IMR-90 (cell line): ENCODE measurements around the gene STX5. TPM values are rescaled to one million over a fixed set of nuclear protein-coding genes. Genes with fewer than 3 reads are reported as not detected.

Experiments used
- ATAC-seq: fragments of 200-7000 bp; cut with Tn5 transposase; 2 replicates; pipeline ENCODE4 v1.9.1; 2020; ENCODE audit warnings: low read depth, mild to moderate bottlenecking, moderate library complexity
- BruUV-seq: library from RNA; stranded (reverse); fragments of 400-500 nt; replicated peaks from 2 replicates; lab custom pipeline; 2021; lab: Mats Ljungman, UMichigan
- CTCF ChIA-PET: fragments of 300-600 bp; formaldehyde crosslinking; extraction: SDS; loops from one replicate; lab custom pipeline; 2021; ENCODE audit warnings: antibody characterized with exemption; lab: Yijun Ruan, JAX
- POLR2A ChIA-PET: fragments of 300-600 bp; sonication (Branson Sonifier 250); formaldehyde crosslinking; loops from one replicate; lab custom pipeline; 2022; ENCODE audit warnings: antibody characterized with exemption; ENCODE audit not compliant: unreplicated experiment; lab: Charles Lee
- DNase-seq: peaks from one replicate; pipeline ENCODE4 v3.0.0; 2013
- H2AFZ ChIP-seq: replicated peaks from 2 replicates; pipeline ENCODE3; 2013; ENCODE audit warnings: low read length, mild to moderate bottlenecking; ENCODE audit not compliant: poor library complexity
- H2AK5ac ChIP-seq: 2 replicates; pipeline ENCODE4 v1.6.1; 2013; ENCODE audit warnings: low read depth, low read length, inconsistent platforms
- H2AK9ac ChIP-seq: replicated peaks from 2 replicates; pipeline ENCODE3; 2013; ENCODE audit warnings: mild to moderate bottlenecking, low read depth, low read length, moderate library complexity; ENCODE audit not compliant: poor library complexity
- H2BK120ac ChIP-seq: 2 replicates; pipeline ENCODE4 v1.6.1; 2013; ENCODE audit warnings: low read depth, low read length, inconsistent platforms
- H2BK15ac ChIP-seq: 3 replicates; pipeline ENCODE4 v1.6.1; 2013; ENCODE audit warnings: low read depth, low read length, inconsistent platforms
- H2BK20ac ChIP-seq: 2 replicates; pipeline ENCODE4 v1.6.1; 2013; ENCODE audit warnings: low read depth, mild to moderate bottlenecking, inconsistent platforms, low read length, moderate library complexity
- H2BK5ac ChIP-seq: 2 replicates; pipeline ENCODE4 v1.6.1; 2013; ENCODE audit warnings: mild to moderate bottlenecking, low read depth, low read length, inconsistent platforms; ENCODE audit not compliant: poor library complexity, severe bottlenecking
- H3K14ac ChIP-seq: replicated peaks from 2 replicates; pipeline ENCODE4 v1.6.1; 2013; ENCODE audit warnings: low read depth, low read length, inconsistent platforms
- H3K18ac ChIP-seq: 2 replicates; pipeline ENCODE4 v1.6.1; 2013; ENCODE audit warnings: low read depth, low read length, control low read depth
- H3K23ac ChIP-seq: 2 replicates; pipeline ENCODE4 v1.6.1; 2013; ENCODE audit warnings: low read depth, low read length, inconsistent platforms
- H3K27ac ChIP-seq: 2 replicates; pipeline ENCODE4 v1.5.1; 2013; ENCODE audit warnings: mild to moderate bottlenecking, control low read depth, low read length; ENCODE audit not compliant: insufficient read depth
- H3K27me3 ChIP-seq: 2 replicates; pipeline ENCODE4 v1.6.1; 2013; ENCODE audit warnings: low read length; ENCODE audit not compliant: control insufficient read depth, insufficient read depth
- H3K36me3 ChIP-seq: 2 replicates; pipeline ENCODE4 v1.6.1; 2013; ENCODE audit warnings: low read length, mixed read lengths; ENCODE audit not compliant: control insufficient read depth, insufficient read depth
- H3K4ac ChIP-seq: 2 replicates; pipeline ENCODE4 v1.6.1; 2013; ENCODE audit warnings: low read depth, low read length, inconsistent platforms
- H3K4me1 ChIP-seq: 2 replicates; pipeline ENCODE4 v1.6.1; 2013; ENCODE audit warnings: low read length, mixed read lengths; ENCODE audit not compliant: control insufficient read depth, insufficient read depth
- H3K4me2 ChIP-seq: 2 replicates; pipeline ENCODE4 v1.6.1; 2013; ENCODE audit warnings: low read depth, mild to moderate bottlenecking, control low read depth, low read length, moderate library complexity
- H3K4me3 ChIP-seq: 2 replicates; pipeline ENCODE4 v1.5.1; 2013; ENCODE audit warnings: low read depth, mild to moderate bottlenecking, control low read depth, low read length, moderate library complexity; ENCODE audit not compliant: insufficient read depth
- H3K56ac ChIP-seq: 2 replicates; pipeline ENCODE4 v1.6.1; 2013; ENCODE audit warnings: low read length, inconsistent platforms; ENCODE audit not compliant: insufficient read depth; ENCODE audit errors: extremely low read depth
- H3K79me1 ChIP-seq, 2 experiments: 2 replicates each; pipeline ENCODE4 v1.6.1; 2013; ENCODE audit warnings: low read length in 2 of 2, inconsistent platforms in 1 of 2, low read depth in 1 of 2
- H3K9ac ChIP-seq: 2 replicates; pipeline ENCODE4 v1.6.1; 2013; ENCODE audit warnings: low read depth, low read length, control low read depth
- H3K9me1 ChIP-seq: 2 replicates; pipeline ENCODE4 v1.6.1; 2013; ENCODE audit warnings: low read length, inconsistent platforms; ENCODE audit not compliant: insufficient read depth
- H3K9me3 ChIP-seq: 2 replicates; pipeline ENCODE4 v1.6.1; 2013; ENCODE audit warnings: low read length; ENCODE audit not compliant: control insufficient read depth, insufficient read depth
- H4K20me1 ChIP-seq: 2 replicates; pipeline ENCODE4 v1.6.1; 2013; ENCODE audit warnings: low read length, inconsistent platforms; ENCODE audit not compliant: insufficient read depth
- H4K5ac ChIP-seq: 2 replicates; pipeline ENCODE4 v1.6.1; 2013; ENCODE audit warnings: mild to moderate bottlenecking, low read depth, low read length, control low read depth
- H4K8ac ChIP-seq, 2 experiments: 2 replicates each; pipeline ENCODE4 v1.6.1; 2013; ENCODE audit warnings: low read depth in 2 of 2, low read length in 2 of 2, control low read depth in 1 of 2, inconsistent platforms in 1 of 2
- H4K91ac ChIP-seq: 2 replicates; pipeline ENCODE4 v1.6.1; 2013; ENCODE audit warnings: low read depth, low read length, inconsistent platforms; ENCODE audit not compliant: insufficient read depth
- BHLHE40 ChIP-seq: fragments of 150-350 bp; IDR thresholded peaks from 2 replicates; pipeline ENCODE4 v1.6.1; 2016; ENCODE audit warnings: mild to moderate bottlenecking, low read depth, low read length
- CEBPB ChIP-seq: IDR thresholded peaks from 2 replicates; pipeline ENCODE4 v1.6.1; 2012; ENCODE audit warnings: low read depth, low read length, improper control_type of control experiment
- CHD1 ChIP-seq: IDR thresholded peaks from 2 replicates; pipeline ENCODE4 v1.6.1; 2012; ENCODE audit warnings: low read depth, low read length, improper control_type of control experiment
- FOS ChIP-seq: fragments of 150-350 bp; IDR thresholded peaks from 2 replicates; pipeline ENCODE4 v1.6.1; 2016; ENCODE audit warnings: low read depth, low read length
- MAFK ChIP-seq: IDR thresholded peaks from 2 replicates; pipeline ENCODE4 v1.6.1; 2012; ENCODE audit warnings: low read depth, low read length, improper control_type of control experiment
- MAZ ChIP-seq: IDR thresholded peaks from 2 replicates; pipeline ENCODE4 v1.6.1; 2012; ENCODE audit warnings: low read depth, mild to moderate bottlenecking, low read length, improper control_type of control experiment, moderate library complexity, borderline replicate concordance
- MXI1 ChIP-seq: IDR thresholded peaks from 2 replicates; pipeline ENCODE4 v1.6.1; 2012; ENCODE audit warnings: low read depth, mild to moderate bottlenecking, low read length, moderate library complexity, borderline replicate concordance
- NFE2L2 ChIP-seq: fragments of 150-350 bp; IDR thresholded peaks from 2 replicates; pipeline ENCODE4 v1.6.1; 2016; ENCODE audit warnings: low read depth, mild to moderate bottlenecking, low read length
- POLR2A ChIP-seq: IDR thresholded peaks from 2 replicates; pipeline ENCODE4 v1.6.1; 2012; ENCODE audit warnings: mild to moderate bottlenecking, low read depth, low read length
- RAD21 ChIP-seq: IDR thresholded peaks from 2 replicates; pipeline ENCODE4 v1.6.1; 2012; ENCODE audit warnings: low read length, improper control_type of control experiment
- RCOR1 ChIP-seq: IDR thresholded peaks from 2 replicates; pipeline ENCODE4 v1.6.1; 2012; ENCODE audit warnings: mild to moderate bottlenecking, low read length, improper control_type of control experiment; ENCODE audit not compliant: insufficient replicate concordance
- RFX5 ChIP-seq: IDR thresholded peaks from 2 replicates; pipeline ENCODE4 v1.8.0; 2012; ENCODE audit warnings: low read depth, mild to moderate bottlenecking, low read length, moderate library complexity
- SMC3 ChIP-seq: fragments of 150-350 bp; IDR thresholded peaks from 2 replicates; pipeline ENCODE4 v1.6.1; 2016; ENCODE audit warnings: low read depth, mild to moderate bottlenecking, antibody characterized with exemption, low read length, moderate library complexity
- WGBS, 2 experiments: methylation state at CpG; one replicate each; pipeline versions ENCODE4 v1.1.5 to v1.1.7; 2013; ENCODE audit warnings: missing lambda C conversion rate in 2 of 2; ENCODE audit not compliant: insufficient read length in 1 of 2; ENCODE audit errors: extremely low coverage in 2 of 2; 5-methylcytosine and 5-hydroxymethylcytosine counted together
- dilution Hi-C: fragments of 300-500 bp; cut with HindIII; formaldehyde crosslinking; loops from one replicate; pipeline ENCODE4 v1.14.3; 2018; ENCODE audit warnings: low sequenced_read_pairs; ENCODE audit not compliant: unreplicated experiment
- in situ Hi-C: fragments of 300-500 bp; cut with MboI; formaldehyde crosslinking; loops from 3 replicates; pipeline ENCODE4 v1.14.3; 2019; ENCODE audit warnings: low sequenced_read_pairs, inconsistent platforms, mixed read lengths
- intact Hi-C: fragments of 100-400 bp; cut with micrococcal nuclease; formaldehyde crosslinking; loops from 2 replicates; pipeline ENCODE4 v1.10.0; 2022
- polyA plus RNA-seq, 3 experiments: library from polyadenylated mRNA; depleted of rRNA; stranded (reverse); fragments of >200 nt; gene quantifications; 2 replicates each; pipeline ENCODE4 v1.2.3, GENCODE V29; 2012; ENCODE audit warnings: low replicate concordance in 1 of 3
- total RNA-seq: library from RNA; depleted of rRNA; stranded (reverse); fragments of >200 nt; gene quantifications from 2 replicates; pipeline ENCODE4 v1.2.3, GENCODE V29; 2012
- TF ChIP-seq, protein P1 (sequence below): conservative IDR thresholded peaks from 2 replicates; pipeline ENCODE4 v1.5.1; 2012; ENCODE audit warnings: mild to moderate bottlenecking, low read depth, low read length, improper control_type of control experiment
- TF ChIP-seq, protein P2 (sequence below): fragments of 150-350 bp; IDR thresholded peaks from 2 replicates; pipeline ENCODE4 v1.6.1; 2017; ENCODE audit warnings: mild to moderate bottlenecking, antibody characterized with exemption, low read length, low read depth

The STX5 gene
- total and polyA plus RNA-seq, 2 of the 4 experiments (the other 2 are of a cell fraction): 43.1 to 49.5 TPM

DNA sequence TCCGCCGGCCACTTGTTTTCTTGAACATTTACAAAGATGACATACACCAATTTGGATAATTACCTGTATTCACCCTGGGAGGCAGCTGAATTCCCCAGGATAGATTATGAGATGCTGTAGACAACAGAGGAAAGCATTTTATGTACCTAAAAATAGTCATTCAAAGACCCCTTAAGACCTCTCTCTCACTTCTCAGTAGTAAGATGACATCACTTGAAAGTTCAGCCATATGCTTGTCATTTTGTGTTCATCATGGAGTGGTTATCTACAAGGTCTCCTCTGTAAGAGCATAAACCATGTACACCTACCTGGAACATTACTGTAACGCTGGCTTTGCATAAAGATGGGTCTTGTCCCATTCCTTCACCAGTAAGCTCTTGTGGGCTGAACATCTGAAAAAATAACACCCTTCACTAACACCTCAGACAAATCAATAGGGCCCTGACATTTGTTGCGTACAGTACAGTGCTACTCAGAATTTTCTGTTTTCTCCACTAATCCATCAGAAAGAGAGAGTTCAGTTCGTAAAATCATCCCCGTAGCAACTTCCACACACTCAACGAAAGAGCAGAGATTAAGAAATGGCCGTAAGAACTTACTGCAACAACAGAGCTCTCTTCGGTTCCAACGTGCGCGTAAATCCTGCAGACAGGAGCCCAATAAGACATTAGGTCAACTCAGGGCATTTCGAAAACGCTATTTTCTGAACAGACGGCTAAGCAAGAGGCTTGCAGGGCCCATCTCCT lies 23.1 kb upstream of the STX5 start:
- no peak overlapping the region for H2BK15ac ChIP-seq
- peak overlapping the region; percentile 97 for H3K9ac ChIP-seq
- peak overlapping the region; percentile 72 for H3K4me3 ChIP-seq
- H4K8ac ChIP-seq: peak overlapping the region; percentile 69 to 87
- 2% methylated on average over 13 of the region's 15 CpGs; no CpG with 5 or more reads in 1 of the 2 experiments for WGBS, 2 experiments
- peak overlapping the region; percentile 50; the same call in 1 of the 2 replicates for H4K5ac ChIP-seq
- H3K9me3 ChIP-seq: no peaks in the 10 kb centered on the region
- ChIA-PET CTCF (interaction anchor here (0.8 to 1.9 kb wide), 2 partner anchors 12 to 26 kb away, joined by 3 to 6 read pairs; partner anchors contain the start of gene SLC3A2), POLR2A (interaction anchor here (0.5 to 2.5 kb wide), 5 partner anchors 14 to 128 kb away, joined by 3 to 14 read pairs (median 4); partner anchors contain the start of genes HNRNPUL2 and ZBTB3)
- peak overlapping the region; percentile 95 for H4K91ac ChIP-seq
- intact Hi-C loops (no loop called here), dilution Hi-C loops (no loop called here), in situ Hi-C loops (loop anchor here (25.0 kb wide), 1 partner anchor 468 kb away; no protein-coding TSS in a partner anchor)
- ATAC-seq: no peak
- no peak overlapping the region for H2AFZ ChIP-seq
- H4K20me1 ChIP-seq: peaks cover 42% of the 10 kb centered on the region
- H2BK120ac ChIP-seq: no peak overlapping the region
- peaks cover 30% of the 10 kb centered on the region for H3K36me3 ChIP-seq
- H3K23ac ChIP-seq: peak overlapping the region; percentile 97
- H2AK9ac ChIP-seq: peak overlapping the region; percentile 96
- peaks cover 20 to 50% of the 10 kb centered on the region in 2 experiments for H3K79me1 ChIP-seq
- peak overlapping the region; percentile 99 for H3K4ac ChIP-seq
- peak overlapping the region; percentile 100 for H3K14ac ChIP-seq
- TSS peak; percentile 77 for BruUV-seq
- peak overlapping the region; percentile 83 for H2BK5ac ChIP-seq
- H3K9me1 ChIP-seq: 0 out of 2 replicates have a peak, but pooled peaks cover 4% of the 10 kb centered on the region
- peaks cover 2% of the 10 kb centered on the region; the same call in 1 of the 2 replicates for H3K4me1 ChIP-seq
- no peak overlapping the region for H2BK20ac ChIP-seq
- H3K27me3 ChIP-seq: no peaks in the 10 kb centered on the region
- peak overlapping the region; percentile 99 for H2AK5ac ChIP-seq
- H3K56ac ChIP-seq: peak overlapping the region; percentile 95
- no peak for DNase-seq
- H3K18ac ChIP-seq: no peak overlapping the region; the same call in 1 of the 2 replicates
- TF ChIP-seq FOS (no peak), RAD21 (no peak), MAZ (no peak), CHD1 (no peak), POLR2A (no peak), RCOR1 (no peak), MXI1 (no peak), SMC3 (no peak), RFX5 (no peak), BHLHE40 (no peak), MAFK (no peak), CEBPB (no peak), NFE2L2 (no peak)
- TF ChIP-seq, protein P1, sequence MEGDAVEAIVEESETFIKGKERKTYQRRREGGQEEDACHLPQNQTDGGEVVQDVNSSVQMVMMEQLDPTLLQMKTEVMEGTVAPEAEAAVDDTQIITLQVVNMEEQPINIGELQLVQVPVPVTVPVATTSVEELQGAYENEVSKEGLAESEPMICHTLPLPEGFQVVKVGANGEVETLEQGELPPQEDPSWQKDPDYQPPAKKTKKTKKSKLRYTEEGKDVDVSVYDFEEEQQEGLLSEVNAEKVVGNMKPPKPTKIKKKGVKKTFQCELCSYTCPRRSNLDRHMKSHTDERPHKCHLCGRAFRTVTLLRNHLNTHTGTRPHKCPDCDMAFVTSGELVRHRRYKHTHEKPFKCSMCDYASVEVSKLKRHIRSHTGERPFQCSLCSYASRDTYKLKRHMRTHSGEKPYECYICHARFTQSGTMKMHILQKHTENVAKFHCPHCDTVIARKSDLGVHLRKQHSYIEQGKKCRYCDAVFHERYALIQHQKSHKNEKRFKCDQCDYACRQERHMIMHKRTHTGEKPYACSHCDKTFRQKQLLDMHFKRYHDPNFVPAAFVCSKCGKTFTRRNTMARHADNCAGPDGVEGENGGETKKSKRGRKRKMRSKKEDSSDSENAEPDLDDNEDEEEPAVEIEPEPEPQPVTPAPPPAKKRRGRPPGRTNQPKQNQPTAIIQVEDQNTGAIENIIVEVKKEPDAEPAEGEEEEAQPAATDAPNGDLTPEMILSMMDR: no peak
- TF ChIP-seq, protein P2, sequence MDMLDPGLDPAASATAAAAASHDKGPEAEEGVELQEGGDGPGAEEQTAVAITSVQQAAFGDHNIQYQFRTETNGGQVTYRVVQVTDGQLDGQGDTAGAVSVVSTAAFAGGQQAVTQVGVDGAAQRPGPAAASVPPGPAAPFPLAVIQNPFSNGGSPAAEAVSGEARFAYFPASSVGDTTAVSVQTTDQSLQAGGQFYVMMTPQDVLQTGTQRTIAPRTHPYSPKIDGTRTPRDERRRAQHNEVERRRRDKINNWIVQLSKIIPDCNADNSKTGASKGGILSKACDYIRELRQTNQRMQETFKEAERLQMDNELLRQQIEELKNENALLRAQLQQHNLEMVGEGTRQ: no peak
- peak overlapping the region; percentile 89 for H3K27ac ChIP-seq
- H3K4me2 ChIP-seq: peak overlapping the region; percentile 83
